M059J (cell line): ENCODE measurements around the gene WDR43. TPM values are rescaled to one million over a fixed set of nuclear protein-coding genes. Genes with fewer than 3 reads are reported as not detected.

Source experiments
- DNase-seq: peaks from one replicate; pipeline ENCODE4 v3.0.0-alpha.2; 2012; ENCODE audit warnings: low read depth
- total RNA-seq: library from RNA; depleted of rRNA; stranded (reverse); fragments of >200 nt; shearing (Covaris generic); gene quantifications from 2 replicates; pipeline ENCODE4 v1.2.3, GENCODE V29; 2014

The WDR43 gene
- total RNA-seq, 1 experiment from 2014 or later, result 32.3 TPM

GRCh38 chr2:28908172-28908571, 13.7 kb downstream of the WDR43 start:
- DNase-seq, result no peak

GRCh38 chr2:28909655-28910353, 15.3 kb downstream of the WDR43 start:
- DNase-seq, result no peak

GRCh38 chr2:28915939-28916338, 21.5 kb downstream of the WDR43 start:
- no peak for DNase-seq

- DNase-seq, result no peak
These were observed 32.4 kb downstream of the WDR43 start for GRCh38 chr2:28926847-28927246.

- DNase-seq, result no peak
These were observed 33.0 kb downstream of the WDR43 start for GRCh38 chr2:28927469-28927868.

GRCh38 chr2:28927878-28928277, 33.4 kb downstream of the WDR43 start:
- no peak for DNase-seq

- no peak for DNase-seq
These were observed 35.1 kb downstream of the WDR43 start for GRCh38 chr2:28929581-28929980.

GRCh38 chr2:28930205-28930604, 35.7 kb downstream of the WDR43 start:
- no peak for DNase-seq

GRCh38 chr2:28934769-28935168, 40.3 kb downstream of the WDR43 start:
- DNase-seq, result no peak

GRCh38 chr2:28941008-28941407, 46.5 kb downstream of the WDR43 start:
- no peak for DNase-seq

GRCh38 chr2:28944535-28945248, 50.2 kb downstream of the WDR43 start:
- DNase-seq, result no peak

GRCh38 chr2:28948160-28948559, 53.7 kb downstream of the WDR43 start:
- no peak for DNase-seq

GRCh38 chr2:28949190-28949589, 54.7 kb downstream of the WDR43 start:
- no peak for DNase-seq

GRCh38 chr2:28949617-28950305, 55.3 kb downstream of the WDR43 start:
- DNase-seq, result no peak

- DNase-seq, result no peak
These were observed 56.6 kb downstream of the WDR43 start for GRCh38 chr2:28950941-28951630.

- no peak for DNase-seq
These were observed 57.7 kb downstream of the WDR43 start for GRCh38 chr2:28951910-28952835.

- peak; percentile 12 for DNase-seq
These were observed 58.4 kb downstream of the WDR43 start for GRCh38 chr2:28952836-28953211.

- no peak for DNase-seq
These were observed 61.0 kb downstream of the WDR43 start for GRCh38 chr2:28955467-28955866.

- no peak for DNase-seq
These were observed 62.0 kb downstream of the WDR43 start for GRCh38 chr2:28956415-28956826.

GRCh38 chr2:28956890-28957289, 62.4 kb downstream of the WDR43 start:
- DNase-seq, result no peak

GRCh38 chr2:28958689-28959088, 64.2 kb downstream of the WDR43 start:
- peak; percentile 70 for DNase-seq
